Gastrocnemius medialis (tissue), 4 donors: ENCODE data around the gene EBP. TPM values are rescaled to one million over a fixed set of nuclear protein-coding genes. Genes with fewer than 3 reads are reported as not detected.
A peak's percentile ranks its signal among the peaks of the same experiment; 100 is the strongest.
"Not testable (repeated sequence)": the region's sequence is repeated elsewhere in the genome, so short reads cannot be mapped to it uniquely, and the experiment has no call there.

Source experiments
- ATAC-seq, 2 donors: fragments of 150-250 bp; one replicate each; pipeline ENCODE4 v1.9.1; 2016
- DNase-seq, 2 donors: peaks; one replicate each; pipeline ENCODE4 v3.0.0-alpha.2; 2019
- H3K27ac ChIP-seq, 4 donors: fragments of 200-600 bp; sonication (generic); 1 replicate in 1 of 4; 2 replicates in 3 of 4; pipeline ENCODE4 v1.5.1; 2016 to 2018; ENCODE audit warnings: mild to moderate bottlenecking in 2 of 4, moderate library complexity in 1 of 4
- H3K27me3 ChIP-seq, 3 donors: fragments of 200-600 bp; sonication (generic) in 2 of 3; 1 replicate in 1 of 3; 2 replicates in 2 of 3; pipeline versions ENCODE4 v1.5.1 to v1.6.0; 2016 to 2019; ENCODE audit warnings: mild to moderate bottlenecking in 1 of 3, moderate library complexity in 1 of 3
- H3K36me3 ChIP-seq, 2 donors: fragments of 200-600 bp; sonication (generic) in 1 of 2; one replicate each; pipeline ENCODE4 v1.5.1; 2017 to 2018
- H3K4me1 ChIP-seq, 2 donors: fragments of 200-600 bp; sonication (generic) in 1 of 2; one replicate each; pipeline ENCODE4 v1.5.1; 2016 to 2017; ENCODE audit warnings: mild to moderate bottlenecking in 2 of 2
- H3K4me3 ChIP-seq, 4 donors: fragments of 200-600 bp; sonication (generic) in 3 of 4; 1 replicate in 1 of 4; 2 replicates in 3 of 4; pipeline ENCODE4 v1.5.1; 2016 to 2019; ENCODE audit warnings: mild to moderate bottlenecking in 2 of 4
- H3K9me3 ChIP-seq, 3 donors: fragments of 200-600 bp; sonication (generic) in 2 of 3; 1 replicate in 1 of 3; 2 replicates in 2 of 3; pipeline ENCODE4 v1.5.1; 2016 to 2019
- CTCF ChIP-seq, 5 experiments: fragments of 450-650 bp in 3 of 5; fragments of 200-600 bp in 2 of 5; sonication (generic) in 2 of 5; IDR thresholded peaks in 4 of 5; conservative IDR thresholded peaks in 1 of 5; 1 replicate in 4 of 5; 2 replicates in 1 of 5; pipeline ENCODE4 v1.5.1; 2016 to 2019; ENCODE audit warnings: antibody characterized with exemption in 5 of 5, mild to moderate bottlenecking in 3 of 5, moderate library complexity in 3 of 5
- POLR2A ChIP-seq, 2 donors: fragments of 450-650 bp; IDR thresholded peaks; one replicate each; pipeline ENCODE4 v1.6.1; 2017; ENCODE audit warnings: antibody characterized with exemption in 2 of 2, mild to moderate bottlenecking in 2 of 2, moderate library complexity in 2 of 2
- in situ Hi-C, 4 donors: fragments of 200-750 bp; cut with MboI; loops; one replicate each; pipeline versions ENCODE4 v1.15.0 to v1.8.0; 2017; ENCODE audit warnings: low sequenced_read_pairs in 4 of 4
- intact Hi-C: fragments of 100-400 bp; cut with DNase I; formaldehyde crosslinking; loops from one replicate; pipeline ENCODE4 v1.15.1; 2023; ENCODE audit warnings: low total_unique reads
- total RNA-seq, 4 donors: library from RNA; depleted of rRNA; stranded (reverse); fragments of >200 nt; gene quantifications; one replicate each; pipeline versions ENCODE4 v1.1.0 to v1.2.3, GENCODE V29; 2016

EBP gene
- total RNA-seq, 4 donors from 2014 or later, result 2.7 to 5.3 (median 4.3) TPM

GRCh38 chrX:48548871-48549270, 27.3 kb downstream of the EBP start:
- Histone ChIP-seq H3K36me3 (peaks cover 0 to 7% of the 10 kb centered on the region in 2 donors), H3K9me3 (no peaks in the 10 kb centered on the region), H3K4me1 (no peaks in the 10 kb centered on the region), H3K4me3 (no peak overlapping the region), H3K27me3 (no peaks in the 10 kb centered on the region), H3K27ac (no peak overlapping the region)
- ATAC-seq, result no peak
- no peak for TF ChIP-seq POLR2A (IDR thresholded peaks at IDR 0.05)
- TF ChIP-seq CTCF (IDR thresholded peaks at IDR 0.05 in 4 of 5, conservative IDR thresholded peaks at IDR 0.05 in 1 of 5), result no peak
- DNase-seq, result no peak
- in situ Hi-C loops, result no loop called here
- intact Hi-C loops, result no loop called here

GRCh38 chrX:48555731-48556325, 34.2 kb downstream of the EBP start:
- H3K27me3 ChIP-seq, H3K27ac ChIP-seq, in situ Hi-C loops, DNase-seq, intact Hi-C loops, H3K4me3 ChIP-seq, H3K9me3 ChIP-seq, H3K4me1 ChIP-seq, ATAC-seq: not testable (repeated sequence)
- H3K36me3 ChIP-seq, result peaks cover 0 to 16% of the 10 kb centered on the region in 2 donors

GRCh38 chrX:48558271-48558670, 36.7 kb downstream of the EBP start:
- no peak overlapping the region for H3K4me3 ChIP-seq
- intact Hi-C loops (no loop called here), in situ Hi-C loops (no loop called here)
- no peak for TF ChIP-seq CTCF (IDR thresholded peaks at IDR 0.05 in 4 of 5, conservative IDR thresholded peaks at IDR 0.05 in 1 of 5)
- TF ChIP-seq POLR2A (IDR thresholded peaks at IDR 0.05), result no peak
- no peaks in the 10 kb centered on the region for H3K4me1 ChIP-seq
- ATAC-seq (peak in 1 of 2 donors; percentile 44), DNase-seq (no peak)
- no peaks in the 10 kb centered on the region for H3K9me3 ChIP-seq
- H3K36me3 ChIP-seq, result peaks cover 0 to 16% of the 10 kb centered on the region in 2 donors
- no peaks in the 10 kb centered on the region for H3K27me3 ChIP-seq
- H3K27ac ChIP-seq, result no peak overlapping the region

GRCh38 chrX:48559636-48560035, 38.0 kb downstream of the EBP start:
- in situ Hi-C loops, result no loop called here
- H3K9me3 ChIP-seq, result no peaks in the 10 kb centered on the region
- intact Hi-C loops, result no loop called here
- peaks cover 0 to 16% of the 10 kb centered on the region in 2 donors for H3K36me3 ChIP-seq
- ATAC-seq (no peak), DNase-seq (no peak)
- H3K27ac ChIP-seq, result no peak overlapping the region
- no peaks in the 10 kb centered on the region for H3K4me1 ChIP-seq
- no peaks in the 10 kb centered on the region for H3K27me3 ChIP-seq
- TF ChIP-seq POLR2A (IDR thresholded peaks at IDR 0.05) (no peak), CTCF (IDR thresholded peaks at IDR 0.05 in 4 of 5, conservative IDR thresholded peaks at IDR 0.05 in 1 of 5) (no peak)
- no peak overlapping the region for H3K4me3 ChIP-seq

DNA sequence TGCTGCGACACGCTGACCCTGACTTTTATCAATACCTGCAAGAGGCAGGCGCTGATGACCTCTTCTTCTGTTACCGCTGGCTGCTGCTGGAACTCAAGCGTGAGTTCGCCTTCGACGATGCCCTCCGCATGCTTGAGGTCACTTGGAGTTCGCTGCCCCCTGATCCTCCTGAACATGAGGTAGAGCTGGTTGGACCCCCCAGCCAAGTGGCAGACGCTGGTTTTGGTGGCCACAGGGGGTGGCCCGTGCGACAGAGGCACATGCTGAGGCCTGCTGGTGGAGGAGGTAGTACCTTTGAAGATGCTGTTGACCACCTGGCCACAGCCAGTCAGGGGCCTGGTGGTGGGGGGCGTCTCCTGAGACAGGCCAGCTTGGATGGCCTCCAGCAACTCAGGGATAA, 38.4 kb downstream of the EBP start:
- in situ Hi-C loops (no loop called here), intact Hi-C loops (no loop called here)
- Histone ChIP-seq H3K27me3 (no peaks in the 10 kb centered on the region), H3K9me3 (no peaks in the 10 kb centered on the region), H3K4me1 (no peaks in the 10 kb centered on the region), H3K4me3 (no peak overlapping the region), H3K27ac (no peak overlapping the region), H3K36me3 (peaks cover 0 to 12% of the 10 kb centered on the region in 2 donors)
- DNase-seq (no peak), ATAC-seq (no peak)
- TF ChIP-seq POLR2A (IDR thresholded peaks at IDR 0.05) (no peak), CTCF (IDR thresholded peaks at IDR 0.05 in 4 of 5, conservative IDR thresholded peaks at IDR 0.05 in 1 of 5) (no peak)
